HL-60 (cell line): ENCODE data around the gene MFSD6.

Experiments
- CTCF ChIP-seq: IDR thresholded peaks from one replicate; pipeline ENCODE4 v1.5.1; 2011; ENCODE audit warnings: low read length, control low read depth, inconsistent platforms; ENCODE audit not compliant: insufficient read depth
- GABPA ChIP-seq: IDR thresholded peaks from 2 replicates; pipeline ENCODE4 v1.6.1; 2012; ENCODE audit warnings: low read depth

GRCh38 chr2:190420801-190421200, 12.6 kb downstream of the MFSD6 start:
- no peak for TF ChIP-seq CTCF
- no peak for TF ChIP-seq GABPA
